A549 (cell line): ENCODE measurements around the gene SPATA13.

Source experiments
- NR3C1 ChIP-seq: fragments of >200 bp; sonication (Bioruptor Twin); formaldehyde crosslinking; IDR thresholded peaks from 3 replicates; pipeline ENCODE4 v1.6.1; 2017
- POLR2A ChIP-seq: IDR thresholded peaks from 2 replicates; pipeline ENCODE4 v1.6.1; 2012; ENCODE audit warnings: mild to moderate bottlenecking, low read length
- ZC3H11A ChIP-seq: fragments of 450-650 bp; IDR thresholded peaks from 2 replicates; pipeline ENCODE4 v1.6.1; 2014; ENCODE audit warnings: antibody characterized with exemption, mild to moderate bottlenecking
- TF ChIP-seq, protein P1 (sequence below): fragments of >200 bp; sonication (Bioruptor Twin); formaldehyde crosslinking; IDR thresholded peaks from 3 replicates; pipeline ENCODE4 v1.5.1; 2016

DNA sequence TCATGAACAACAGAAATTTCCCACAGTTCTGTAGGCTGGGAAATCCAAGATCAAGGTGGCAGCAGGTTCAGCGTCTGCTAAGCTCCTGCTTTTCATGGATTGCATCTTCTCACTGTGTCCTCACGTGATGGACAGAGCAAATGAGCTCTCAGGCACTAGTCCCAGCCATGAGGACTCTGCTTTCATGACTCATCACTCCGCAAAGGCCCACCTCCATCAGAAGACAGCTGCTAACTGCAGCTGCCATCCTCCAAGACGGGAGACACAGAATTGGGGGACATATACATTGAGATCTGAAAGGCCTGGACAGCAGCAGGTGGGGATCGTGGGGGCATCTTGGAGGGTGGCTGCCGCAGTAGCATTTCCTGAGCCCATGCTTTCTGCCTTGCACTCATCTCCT lies 44.4 kb upstream of the SPATA13 start:
- TF ChIP-seq POLR2A (no peak), NR3C1 (no peak), ZC3H11A (no peak)
- TF ChIP-seq, protein P1, sequence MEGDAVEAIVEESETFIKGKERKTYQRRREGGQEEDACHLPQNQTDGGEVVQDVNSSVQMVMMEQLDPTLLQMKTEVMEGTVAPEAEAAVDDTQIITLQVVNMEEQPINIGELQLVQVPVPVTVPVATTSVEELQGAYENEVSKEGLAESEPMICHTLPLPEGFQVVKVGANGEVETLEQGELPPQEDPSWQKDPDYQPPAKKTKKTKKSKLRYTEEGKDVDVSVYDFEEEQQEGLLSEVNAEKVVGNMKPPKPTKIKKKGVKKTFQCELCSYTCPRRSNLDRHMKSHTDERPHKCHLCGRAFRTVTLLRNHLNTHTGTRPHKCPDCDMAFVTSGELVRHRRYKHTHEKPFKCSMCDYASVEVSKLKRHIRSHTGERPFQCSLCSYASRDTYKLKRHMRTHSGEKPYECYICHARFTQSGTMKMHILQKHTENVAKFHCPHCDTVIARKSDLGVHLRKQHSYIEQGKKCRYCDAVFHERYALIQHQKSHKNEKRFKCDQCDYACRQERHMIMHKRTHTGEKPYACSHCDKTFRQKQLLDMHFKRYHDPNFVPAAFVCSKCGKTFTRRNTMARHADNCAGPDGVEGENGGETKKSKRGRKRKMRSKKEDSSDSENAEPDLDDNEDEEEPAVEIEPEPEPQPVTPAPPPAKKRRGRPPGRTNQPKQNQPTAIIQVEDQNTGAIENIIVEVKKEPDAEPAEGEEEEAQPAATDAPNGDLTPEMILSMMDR = no peak
